Karpas-422 (cell line): ENCODE measurements around the gene TOR1AIP2. TPM values are rescaled to one million over a fixed set of nuclear protein-coding genes. Genes with fewer than 3 reads are reported as not detected.

ENCODE experiments used
- DNase-seq: peaks from one replicate; pipeline ENCODE4 v3.0.0-alpha.2; 2015
- H2AFZ ChIP-seq: fragments of 200-600 bp; sonication (generic); 2 replicates; pipeline ENCODE4 v1.6.1; 2014; ENCODE audit warnings: antibody characterized with exemption, low read length, mixed read lengths
- H3K27ac ChIP-seq: fragments of 200-600 bp; sonication (generic); 2 replicates; pipeline ENCODE4 v1.5.1; 2014; ENCODE audit warnings: mild to moderate bottlenecking, low read length, moderate library complexity
- H3K27me3 ChIP-seq: fragments of 200-600 bp; sonication (generic); 2 replicates; pipeline ENCODE4 v1.6.1; 2014; ENCODE audit warnings: low read length, mixed read lengths
- H3K36me3 ChIP-seq: fragments of 200-600 bp; sonication (generic); 2 replicates; pipeline ENCODE4 v1.6.1; 2014; ENCODE audit warnings: low read length, mixed read lengths; ENCODE audit not compliant: insufficient read depth
- H3K4me1 ChIP-seq: fragments of 200-600 bp; sonication (generic); 2 replicates; pipeline ENCODE4 v1.6.1; 2014; ENCODE audit warnings: mild to moderate bottlenecking, low read length, mixed read lengths
- H3K4me2 ChIP-seq: fragments of 200-600 bp; sonication (generic); 2 replicates; pipeline ENCODE4 v1.6.1; 2014; ENCODE audit warnings: low read length, low read depth, mild to moderate bottlenecking; ENCODE audit not compliant: poor library complexity, severe bottlenecking
- H3K4me3 ChIP-seq: fragments of 200-600 bp; sonication (generic); 2 replicates; pipeline ENCODE4 v1.5.1; 2014; ENCODE audit warnings: mild to moderate bottlenecking, antibody characterized with exemption, low read length, mixed read lengths
- H3K79me2 ChIP-seq: fragments of 200-600 bp; sonication (generic); 2 replicates; pipeline ENCODE4 v1.6.1; 2014; ENCODE audit warnings: mild to moderate bottlenecking, low read length, mixed read lengths
- H3K9ac ChIP-seq: fragments of 200-600 bp; sonication (generic); 2 replicates; pipeline ENCODE4 v1.6.0; 2014; ENCODE audit warnings: low read length
- H3K9me2 ChIP-seq: fragments of 200-600 bp; sonication (generic), shearing (Covaris generic); replicated peaks from 2 replicates; pipeline ENCODE4 v1.6.0; 2014; ENCODE audit warnings: mild to moderate bottlenecking, low read length, moderate library complexity; ENCODE audit not compliant: insufficient read depth
- H3K9me3 ChIP-seq: fragments of 300-700, 200-600 bp; sonication (generic); 2 replicates; pipeline ENCODE4 v1.6.1; 2014; ENCODE audit warnings: low read length, mixed read lengths
- H4K20me1 ChIP-seq: fragments of 200-600 bp; sonication (generic); 2 replicates; pipeline ENCODE4 v1.6.1; 2014; ENCODE audit warnings: mild to moderate bottlenecking, antibody characterized with exemption, low read length, low read depth; ENCODE audit not compliant: insufficient read depth
- total RNA-seq: library from RNA; depleted of rRNA; stranded (reverse); fragments of >200 nt; shearing (Covaris generic); gene quantifications from 2 replicates; pipeline ENCODE4 v1.2.3, GENCODE V29; 2014; ENCODE audit warnings: low replicate concordance

The TOR1AIP2 gene
- total RNA-seq, 1 experiment from 2014 or later: 67.3 TPM

GRCh38 chr1:179812501-179813292 lies 64.9 kb downstream of the TOR1AIP2 start:
- Histone ChIP-seq H3K4me2 (no peak overlapping the region), H4K20me1 (no peaks in the 10 kb centered on the region), H3K9me2 (no peaks in the 10 kb centered on the region), H3K4me1 (peaks cover 12% of the 10 kb centered on the region), H2AFZ (no peak overlapping the region), H3K27ac (no peak overlapping the region), H3K9ac (no peak overlapping the region), H3K4me3 (no peak overlapping the region), H3K79me2 (no peaks in the 10 kb centered on the region), H3K9me3 (no peaks in the 10 kb centered on the region), H3K36me3 (no peaks in the 10 kb centered on the region), H3K27me3 (no peaks in the 10 kb centered on the region)
- DNase-seq: no peak

GRCh38 chr1:179810367-179810715 lies 67.3 kb downstream of the TOR1AIP2 start:
- no peaks in the 10 kb centered on the region for H4K20me1 ChIP-seq
- no peaks in the 10 kb centered on the region for H3K36me3 ChIP-seq
- no peaks in the 10 kb centered on the region for H3K27me3 ChIP-seq
- no peak overlapping the region for H2AFZ ChIP-seq
- no peak overlapping the region for H3K27ac ChIP-seq
- no peaks in the 10 kb centered on the region for H3K79me2 ChIP-seq
- H3K9ac ChIP-seq: no peak overlapping the region
- no peaks in the 10 kb centered on the region for H3K9me3 ChIP-seq
- no peaks in the 10 kb centered on the region for H3K9me2 ChIP-seq
- DNase-seq: no peak
- H3K4me3 ChIP-seq: no peak overlapping the region
- H3K4me2 ChIP-seq: no peak overlapping the region
- peaks cover 8% of the 10 kb centered on the region for H3K4me1 ChIP-seq

- Histone ChIP-seq H3K9ac (no peak overlapping the region), H3K4me1 (peaks cover 3% of the 10 kb centered on the region; the same call in 1 of the 2 replicates), H3K9me2 (no peaks in the 10 kb centered on the region), H3K27me3 (no peaks in the 10 kb centered on the region), H3K36me3 (no peaks in the 10 kb centered on the region), H3K4me3 (no peak overlapping the region), H3K79me2 (no peaks in the 10 kb centered on the region), H3K4me2 (no peak overlapping the region), H4K20me1 (no peaks in the 10 kb centered on the region), H2AFZ (no peak overlapping the region), H3K27ac (no peak overlapping the region), H3K9me3 (no peaks in the 10 kb centered on the region)
- DNase-seq: peak; percentile 89
Observed at GRCh38 chr1:179809506-179810366, 67.9 kb downstream of the TOR1AIP2 start.

GRCh38 chr1:179808503-179808902 lies 69.1 kb downstream of the TOR1AIP2 start:
- no peak overlapping the region for H3K9ac ChIP-seq
- H3K4me2 ChIP-seq: no peak overlapping the region
- no peaks in the 10 kb centered on the region for H3K4me1 ChIP-seq
- H3K79me2 ChIP-seq: no peaks in the 10 kb centered on the region
- H3K36me3 ChIP-seq: no peaks in the 10 kb centered on the region
- no peaks in the 10 kb centered on the region for H4K20me1 ChIP-seq
- no peaks in the 10 kb centered on the region for H3K9me3 ChIP-seq
- H2AFZ ChIP-seq: no peak overlapping the region
- H3K9me2 ChIP-seq: no peaks in the 10 kb centered on the region
- no peak for DNase-seq
- H3K27ac ChIP-seq: no peak overlapping the region
- H3K4me3 ChIP-seq: no peak overlapping the region
- H3K27me3 ChIP-seq: no peaks in the 10 kb centered on the region

GRCh38 chr1:179807691-179808485 lies 69.7 kb downstream of the TOR1AIP2 start:
- Histone ChIP-seq H4K20me1 (no peaks in the 10 kb centered on the region), H3K9me3 (no peaks in the 10 kb centered on the region), H3K36me3 (no peaks in the 10 kb centered on the region), H3K4me1 (no peaks in the 10 kb centered on the region), H3K27me3 (no peaks in the 10 kb centered on the region), H3K79me2 (no peaks in the 10 kb centered on the region), H3K9me2 (no peaks in the 10 kb centered on the region), H2AFZ (no peak overlapping the region), H3K9ac (no peak overlapping the region), H3K27ac (no peak overlapping the region), H3K4me3 (no peak overlapping the region), H3K4me2 (no peak overlapping the region)
- DNase-seq: no peak

GRCh38 chr1:179807291-179807690 lies 70.3 kb downstream of the TOR1AIP2 start:
- Histone ChIP-seq H3K4me2 (no peak overlapping the region), H3K4me1 (no peaks in the 10 kb centered on the region), H3K9ac (no peak overlapping the region), H3K36me3 (no peaks in the 10 kb centered on the region), H3K9me2 (no peaks in the 10 kb centered on the region), H3K79me2 (no peaks in the 10 kb centered on the region), H3K27me3 (no peaks in the 10 kb centered on the region), H4K20me1 (no peaks in the 10 kb centered on the region), H2AFZ (no peak overlapping the region), H3K4me3 (no peak overlapping the region), H3K27ac (no peak overlapping the region), H3K9me3 (no peaks in the 10 kb centered on the region)
- DNase-seq: no peak

- H3K4me2 ChIP-seq: no peak overlapping the region
- H3K9me3 ChIP-seq: no peaks in the 10 kb centered on the region
- no peak overlapping the region for H3K27ac ChIP-seq
- no peak overlapping the region for H3K4me3 ChIP-seq
- no peaks in the 10 kb centered on the region for H3K27me3 ChIP-seq
- no peak overlapping the region for H3K9ac ChIP-seq
- H3K79me2 ChIP-seq: no peaks in the 10 kb centered on the region
- no peaks in the 10 kb centered on the region for H3K4me1 ChIP-seq
- no peaks in the 10 kb centered on the region for H3K36me3 ChIP-seq
- H3K9me2 ChIP-seq: no peaks in the 10 kb centered on the region
- no peaks in the 10 kb centered on the region for H4K20me1 ChIP-seq
- no peak for DNase-seq
- H2AFZ ChIP-seq: no peak overlapping the region
Observed at GRCh38 chr1:179806333-179806732, 71.3 kb downstream of the TOR1AIP2 start.
